ENCODE results near the gene CC2D1A.

DNA sequence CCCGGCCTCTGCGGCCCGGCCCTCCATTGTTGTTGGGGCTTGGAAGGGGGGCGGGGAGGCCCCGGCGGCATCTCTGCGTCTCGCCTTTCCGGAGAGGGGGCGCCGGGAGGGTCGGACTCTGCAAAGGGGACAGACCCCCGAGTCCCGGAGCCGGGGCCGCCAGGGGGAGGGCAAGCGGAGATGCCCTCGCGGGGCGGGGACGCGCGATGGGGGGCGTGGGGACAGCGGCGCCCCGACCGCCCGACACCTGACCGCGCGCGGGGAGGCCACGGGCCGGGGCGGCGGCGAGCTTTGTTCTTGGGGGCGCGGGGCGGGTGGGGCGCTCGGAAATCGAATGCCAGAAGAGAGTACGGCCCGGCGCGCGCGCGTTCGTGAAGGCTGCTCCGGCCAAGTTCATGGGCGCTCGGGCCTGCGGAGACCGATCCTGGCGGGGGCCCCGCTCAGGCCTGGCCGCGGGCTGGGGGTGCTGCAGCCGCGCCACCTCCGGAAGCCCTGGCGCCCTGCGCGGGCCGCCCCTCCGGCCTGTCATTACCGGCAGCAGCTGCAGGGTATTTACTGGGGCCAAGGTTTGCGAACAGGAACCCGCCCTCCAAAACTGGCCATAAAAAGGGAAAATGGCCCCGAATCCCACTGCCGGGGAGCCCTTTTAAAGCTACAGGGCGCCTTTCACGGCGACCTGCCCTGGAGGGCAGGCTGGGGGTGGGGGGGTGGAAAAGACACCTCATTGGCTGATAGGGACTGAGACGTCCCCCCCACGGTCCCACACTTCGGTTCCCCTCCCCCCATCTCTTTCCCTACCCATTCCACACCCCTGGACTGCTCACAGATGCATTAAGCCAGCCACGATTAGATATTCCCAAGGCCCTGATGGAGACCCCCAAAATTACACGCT lies 40.2 kb upstream of the CC2D1A start:
- TF ChIP-seq POLR2A (IDR thresholded peaks at IDR 0.05; ENCODE audit: low read depth, low read length) (no peak), POLR2AphosphoS5 (IDR thresholded peaks at IDR 0.05; ENCODE audit: low read depth, low read length) (no peak), TAF1 (IDR thresholded peaks at IDR 0.05; ENCODE audit: borderline replicate concordance, low read depth, low read length) (no peak)

All from GM12892 (cell line).